HepG2 (cell line): ENCODE results near the gene THAP2. TPM values are rescaled to one million over a fixed set of nuclear protein-coding genes. Genes with fewer than 3 reads are reported as not detected.

Experiments used
- ATAC-seq: fragments of 200-7000 bp; cut with Tn5 transposase; 3 replicates; pipeline ENCODE4 v1.9.1; 2020; ENCODE audit warnings: mild to moderate bottlenecking, moderate library complexity
- BruUV-seq: library from RNA; stranded (reverse); fragments of 400-500 nt; replicated peaks from 2 replicates; lab custom pipeline; 2021; lab: Mats Ljungman, UMichigan
- CTCF ChIA-PET: fragments of 300-600 bp; formaldehyde crosslinking; extraction: SDS; loops from one replicate; lab custom pipeline; 2021; ENCODE audit warnings: low total read pairs, inconsistent platforms, low intra/inter-chr PET ratio; lab: Yijun Ruan, JAX
- POLR2A ChIA-PET: fragments of 350-600 bp; sonication (Branson Sonifier 250); formaldehyde crosslinking; loops from one replicate; lab custom pipeline; 2020; ENCODE audit warnings: antibody characterized with exemption, inconsistent platforms; lab: Yijun Ruan, JAX
- DNase-seq: peaks from one replicate; pipeline ENCODE4 v3.0.0-alpha.2; 2015; ENCODE audit warnings: low spot score
- FAIRE-seq: peaks from 3 replicates; lab custom pipeline; 2011; peaks lifted over from hg19 to GRCh38; lab: Jason Lieb, UNC
- H2AFZ ChIP-seq: one replicate; pipeline ENCODE4 v1.6.1; 2011; ENCODE audit warnings: low read length, inconsistent platforms
- H3K27ac ChIP-seq: fragments of 300-600 bp; 3 replicates; pipeline ENCODE4 v1.8.0; 2011; ENCODE audit warnings: mixed run types, mild to moderate bottlenecking, mixed read lengths, low read length, inconsistent platforms; ENCODE audit not compliant: insufficient read depth; ENCODE audit errors: extremely low read length
- H3K27me3 ChIP-seq, 2 experiments: fragments of 200-600 bp in 1 of 2; 2 replicates in 1 of 2; 3 replicates in 1 of 2; pipeline versions ENCODE4 v1.6.0 to v1.8.0; 2011; ENCODE audit warnings: low read length in 2 of 2, mild to moderate bottlenecking in 2 of 2, moderate library complexity in 2 of 2, inconsistent platforms in 1 of 2; ENCODE audit not compliant: insufficient read depth in 2 of 2, control insufficient read depth in 1 of 2
- H3K36me3 ChIP-seq, 2 experiments: fragments of 200-600 bp in 1 of 2; replicated peaks in 1 of 2; 2 replicates in 1 of 2; 3 replicates in 1 of 2; pipeline versions ENCODE4 v1.5.1 to v1.8.0; 2011; ENCODE audit warnings: low read length in 2 of 2, inconsistent platforms in 1 of 2; ENCODE audit not compliant: insufficient read depth in 2 of 2, control insufficient read depth in 1 of 2
- H3K4me1 ChIP-seq: 2 replicates; pipeline ENCODE4 v1.5.1; 2012; ENCODE audit warnings: low read length, inconsistent platforms; ENCODE audit not compliant: insufficient read depth
- H3K4me2 ChIP-seq: 2 replicates; pipeline ENCODE4 v1.6.0; 2011; ENCODE audit warnings: low read depth, low read length, inconsistent platforms
- H3K4me3 ChIP-seq, 3 experiments: fragments of 200-600 bp in 1 of 3; sonication (generic), shearing (Covaris generic) in 1 of 3; replicated peaks in 1 of 3; 2 replicates each; pipeline ENCODE4 v1.5.1; 2011 to 2016; ENCODE audit warnings: low read length in 3 of 3, inconsistent platforms in 2 of 3, low read depth in 2 of 3, mild to moderate bottlenecking in 2 of 3, control low read depth in 1 of 3, mixed read lengths in 1 of 3; ENCODE audit not compliant: insufficient read depth in 1 of 3
- H3K79me2 ChIP-seq: one replicate; pipeline ENCODE4 v1.6.1; 2011; ENCODE audit warnings: low read length, inconsistent platforms; ENCODE audit not compliant: insufficient read depth
- H3K9ac ChIP-seq: 2 replicates; pipeline ENCODE4 v1.6.0; 2011; ENCODE audit warnings: mild to moderate bottlenecking, low read depth, low read length, inconsistent platforms; ENCODE audit not compliant: insufficient read depth
- H3K9me3 ChIP-seq: 2 replicates; pipeline ENCODE4 v1.5.1; 2012; ENCODE audit warnings: mild to moderate bottlenecking, low read length
- H4K20me1 ChIP-seq: 2 replicates; pipeline ENCODE4 v1.6.0; 2011; ENCODE audit warnings: inconsistent platforms, mild to moderate bottlenecking, low read length, moderate library complexity; ENCODE audit not compliant: insufficient read depth
- BCL6 ChIP-seq: IDR thresholded peaks from 2 replicates; pipeline ENCODE4 v1.6.1; 2016; ENCODE audit warnings: missing genetic modification reagents, missing compliant biosample characterization
- HBP1 ChIP-seq: IDR thresholded peaks from 2 replicates; pipeline ENCODE4 v1.6.1; 2016; ENCODE audit warnings: low read depth, control low read depth
- HINFP ChIP-seq: sonication (generic); formaldehyde crosslinking; IDR thresholded peaks from 2 replicates; pipeline ENCODE4 v1.4.0; 2020; ENCODE audit warnings: low read depth, mild to moderate bottlenecking, missing genetic modification reagents
- MLX ChIP-seq: IDR thresholded peaks from 2 replicates; pipeline ENCODE4 v1.6.1; 2016
- RBM39 ChIP-seq: fragments of 200-400 bp; formaldehyde crosslinking; IDR thresholded peaks from one replicate; pipeline ENCODE4 v1.6.1; 2018; ENCODE audit warnings: antibody characterized with exemption, mild to moderate bottlenecking, low read depth, low read length; ENCODE audit not compliant: poor library complexity, severe bottlenecking
- RFXAP ChIP-seq: sonication (generic); formaldehyde crosslinking; IDR thresholded peaks from 2 replicates; pipeline ENCODE4 v1.4.0; 2020; ENCODE audit warnings: missing genetic modification reagents, borderline replicate concordance
- SAFB2 ChIP-seq: sonication (generic); formaldehyde crosslinking; IDR thresholded peaks from 2 replicates; pipeline ENCODE4 v1.5.1; 2020; ENCODE audit warnings: missing genetic modification reagents, low read depth, mild to moderate bottlenecking, borderline replicate concordance
- SKI ChIP-seq: fragments of 450-650 bp; IDR thresholded peaks from one replicate; pipeline ENCODE4 v1.6.1; 2018; ENCODE audit warnings: mild to moderate bottlenecking; ENCODE audit not compliant: partially characterized antibody
- SPEN ChIP-seq: sonication (generic); formaldehyde crosslinking; IDR thresholded peaks from 2 replicates; pipeline ENCODE4 v1.5.1; 2020; ENCODE audit warnings: low read depth, mild to moderate bottlenecking, missing genetic modification reagents
- TP53 ChIP-seq: sonication (generic); formaldehyde crosslinking; conservative IDR thresholded peaks from 2 replicates; pipeline ENCODE4 v1.4.0; 2020; ENCODE audit warnings: missing genetic modification reagents
- ZBTB7B ChIP-seq: sonication (generic); formaldehyde crosslinking; IDR thresholded peaks from 2 replicates; pipeline ENCODE4 v1.4.0; 2020; ENCODE audit warnings: missing genetic modification reagents
- ZNF512 ChIP-seq: sonication (generic); formaldehyde crosslinking; IDR thresholded peaks from 2 replicates; pipeline ENCODE4 v1.4.0; 2020; ENCODE audit warnings: mild to moderate bottlenecking, missing genetic modification reagents
- ZZZ3 ChIP-seq: sonication (generic); formaldehyde crosslinking; IDR thresholded peaks from 2 replicates; pipeline ENCODE4 v1.4.0; 2020; ENCODE audit warnings: missing genetic modification reagents, mild to moderate bottlenecking, borderline replicate concordance
- WGBS: methylation state at CpG from one replicate; pipeline ENCODE4 v1.1.6; 2017; ENCODE audit warnings: low lambda C conversion rate; 5-methylcytosine and 5-hydroxymethylcytosine counted together
- in situ Hi-C: cut with HindIII; loops from 2 replicates; pipeline ENCODE4 v1.10.0; 2017; ENCODE audit warnings: low pct_unique_long_range_greater_than_20kb; ENCODE audit not compliant: extremely low pct_ligation_motif_present
- intact Hi-C: fragments of 100-400 bp; cut with micrococcal nuclease; formaldehyde crosslinking; loops from one replicate; pipeline ENCODE4 v1.10.0; 2022; ENCODE audit not compliant: unreplicated experiment
- polyA plus RNA-seq, 8 experiments: library from polyadenylated mRNA; depleted of rRNA in 3 of 8; stranded (reverse) in 7 of 8; unstranded in 1 of 8; fragments of >200 nt; fragmentation: Illumina TruSeq in 4 of 8; extraction: Trizol in 4 of 8; gene quantifications; 2 replicates each; pipeline versions ENCODE4 v1.2.1 to v1.2.3, GENCODE V29; 2011 to 2016; ENCODE audit warnings: low read depth in 4 of 8, missing spikeins in 1 of 8, mixed read lengths in 1 of 8; ENCODE audit not compliant: insufficient read depth in 1 of 8
- total RNA-seq, 5 experiments: library from RNA; depleted of rRNA; stranded (reverse); fragments of >200 nt; fragmentation: Illumina TruSeq; extraction: Trizol; gene quantifications; 2 replicates each; pipeline ENCODE4 v1.2.3, GENCODE V29; 2016; ENCODE audit warnings: low read depth in 1 of 5

The THAP2 gene
- total and polyA plus RNA-seq, 2 of the 13 experiments (the other 11 are each of a cell fraction or from before 2014, with no cell fraction given): 5.2 to 6.2 TPM

- no peaks in the 10 kb centered on the region for H3K9me3 ChIP-seq
- no peaks in the 10 kb centered on the region for H3K27me3 ChIP-seq
- FAIRE-seq (no peak), DNase-seq (no peak), ATAC-seq (no peak)
- H3K4me1 ChIP-seq: no peaks in the 10 kb centered on the region
- intact Hi-C loops (no loop called here), in situ Hi-C loops (no loop called here)
- H3K4me2 ChIP-seq: no peak overlapping the region
- no peaks in the 10 kb centered on the region for H4K20me1 ChIP-seq
- WGBS: 98% methylated on average over 2 of the region's 2 CpGs
- ChIA-PET POLR2A (no interaction called here), CTCF (no interaction called here)
- no peak overlapping the region for H3K9ac ChIP-seq
- no peak for TF ChIP-seq SPEN (CRISPR knock-in tag)
- TF ChIP-seq RFXAP (CRISPR knock-in tag): no peak
- H3K4me3 ChIP-seq: no peak overlapping the region
- BruUV-seq: no TSS peak
- no peak overlapping the region for H3K27ac ChIP-seq
- H3K36me3 ChIP-seq: peaks cover 10 to 62% of the 10 kb centered on the region in 2 experiments
- peaks cover 2% of the 10 kb centered on the region for H3K79me2 ChIP-seq
- H2AFZ ChIP-seq: no peak overlapping the region
These were observed 21.8 kb upstream of the THAP2 start for GRCh38 chr12:71642264-71642663.

- peaks cover 7% of the 10 kb centered on the region for H3K79me2 ChIP-seq
- H3K9me3 ChIP-seq: no peaks in the 10 kb centered on the region
- FAIRE-seq: no peak
- no peak overlapping the region for H3K9ac ChIP-seq
- intact Hi-C loops: no loop called here
- H2AFZ ChIP-seq: no peak overlapping the region
- H3K36me3 ChIP-seq: peaks cover 10 to 61% of the 10 kb centered on the region in 2 experiments
- H3K4me3 ChIP-seq: no peak overlapping the region
- WGBS: 98% methylated on average over 3 of the region's 3 CpGs
- no peaks in the 10 kb centered on the region; a peak in 1 of 5 replicates for H3K27me3 ChIP-seq
- H3K4me1 ChIP-seq: no peaks in the 10 kb centered on the region
- BruUV-seq: no TSS peak
- CTCF ChIA-PET: no interaction called here
- H3K27ac ChIP-seq: no peak overlapping the region
- DNase-seq: no peak
- H3K4me2 ChIP-seq: no peak overlapping the region
- ATAC-seq: no peak
- no peak for TF ChIP-seq RBM39
- no peak for TF ChIP-seq TP53 (CRISPR knock-in tag)
- no peak for TF ChIP-seq SKI
- no peak for TF ChIP-seq HBP1 (CRISPR knock-in tag)
- no peak for TF ChIP-seq ZZZ3 (CRISPR knock-in tag)
- no peak for TF ChIP-seq MLX
- TF ChIP-seq ZNF512 (CRISPR knock-in tag): no peak
- TF ChIP-seq SAFB2 (CRISPR knock-in tag): no peak
- TF ChIP-seq ZBTB7B (CRISPR knock-in tag): no peak
- no peak for TF ChIP-seq BCL6
- TF ChIP-seq HINFP (CRISPR knock-in tag): no peak
- POLR2A ChIA-PET: interaction anchor here (1.4 kb wide), 1 partner anchor 102 kb away, joined by 4 read pairs; no protein-coding TSS in a partner anchor
- in situ Hi-C loops: no loop called here
- H4K20me1 ChIP-seq: no peaks in the 10 kb centered on the region; the same call in 1 of the 2 replicates
These were observed 18.8 kb upstream of the THAP2 start for GRCh38 chr12:71645268-71645667.
